Astrocyte of the cerebellum (primary cell): ENCODE data around the gene ADGRF5.

Source experiments
- DNase-seq: peaks from one replicate; pipeline ENCODE4 v3.0.0-alpha.2; 2011; ENCODE audit warnings: low read depth
- H3K4me3 ChIP-seq: 2 replicates; pipeline ENCODE4 v1.5.1; 2011; ENCODE audit warnings: mild to moderate bottlenecking, low read depth, low read length, moderate library complexity
- in situ Hi-C: cut with HindIII; loops from 2 replicates; pipeline ENCODE4 v1.10.0; 2017; ENCODE audit warnings: low sequenced_read_pairs
- TF ChIP-seq, protein P1 (sequence below): IDR thresholded peaks from 2 replicates; pipeline ENCODE4 v1.5.1; 2012; ENCODE audit warnings: low read length, low read depth, moderate library complexity, mild to moderate bottlenecking; ENCODE audit errors: missing control alignments

Gene ADGRF5

DNA sequence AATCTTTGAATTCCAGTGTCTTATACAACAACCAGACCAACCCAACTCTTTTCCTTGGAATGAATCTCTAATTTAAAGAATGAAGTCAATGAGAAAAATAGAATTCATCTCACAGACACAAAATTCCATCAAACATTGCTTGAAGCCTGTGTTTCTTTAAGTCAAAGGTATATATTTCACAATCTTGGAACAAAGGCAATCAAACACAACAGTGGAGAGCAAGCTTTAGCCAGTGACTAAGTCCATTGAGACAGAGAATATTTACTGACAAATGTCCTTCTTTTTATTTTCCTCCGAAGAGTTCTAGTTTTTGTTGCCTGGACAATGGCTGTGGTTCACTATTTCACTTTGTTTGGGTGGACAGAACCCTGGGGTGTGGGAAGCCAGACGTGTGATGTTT lies 92.8 kb downstream of the ADGRF5 start:
- in situ Hi-C loops: no loop called here
- H3K4me3 ChIP-seq: no peak overlapping the region
- no peak for DNase-seq
- TF ChIP-seq, protein P1, sequence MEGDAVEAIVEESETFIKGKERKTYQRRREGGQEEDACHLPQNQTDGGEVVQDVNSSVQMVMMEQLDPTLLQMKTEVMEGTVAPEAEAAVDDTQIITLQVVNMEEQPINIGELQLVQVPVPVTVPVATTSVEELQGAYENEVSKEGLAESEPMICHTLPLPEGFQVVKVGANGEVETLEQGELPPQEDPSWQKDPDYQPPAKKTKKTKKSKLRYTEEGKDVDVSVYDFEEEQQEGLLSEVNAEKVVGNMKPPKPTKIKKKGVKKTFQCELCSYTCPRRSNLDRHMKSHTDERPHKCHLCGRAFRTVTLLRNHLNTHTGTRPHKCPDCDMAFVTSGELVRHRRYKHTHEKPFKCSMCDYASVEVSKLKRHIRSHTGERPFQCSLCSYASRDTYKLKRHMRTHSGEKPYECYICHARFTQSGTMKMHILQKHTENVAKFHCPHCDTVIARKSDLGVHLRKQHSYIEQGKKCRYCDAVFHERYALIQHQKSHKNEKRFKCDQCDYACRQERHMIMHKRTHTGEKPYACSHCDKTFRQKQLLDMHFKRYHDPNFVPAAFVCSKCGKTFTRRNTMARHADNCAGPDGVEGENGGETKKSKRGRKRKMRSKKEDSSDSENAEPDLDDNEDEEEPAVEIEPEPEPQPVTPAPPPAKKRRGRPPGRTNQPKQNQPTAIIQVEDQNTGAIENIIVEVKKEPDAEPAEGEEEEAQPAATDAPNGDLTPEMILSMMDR: no peak

DNA sequence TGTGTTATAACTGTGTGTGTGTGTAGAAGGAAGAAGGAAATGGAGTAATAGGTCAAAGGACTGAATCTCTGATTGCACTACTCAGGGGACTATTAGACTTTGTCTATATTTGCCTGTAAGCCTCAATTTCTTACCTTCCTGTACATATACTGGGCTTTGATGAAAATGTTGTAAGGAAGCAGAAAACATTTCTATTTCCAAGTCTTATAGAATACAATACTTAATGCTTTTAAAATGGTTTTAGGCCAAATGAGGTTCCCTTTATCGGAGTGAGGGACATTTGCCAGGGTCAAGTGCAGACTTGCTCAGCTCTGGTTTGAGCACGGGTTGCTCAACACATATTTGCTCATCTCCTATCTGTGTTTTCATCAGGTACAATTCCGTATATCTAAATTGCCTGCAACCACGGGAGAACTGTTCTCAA lies 100.3 kb downstream of the ADGRF5 start:
- H3K4me3 ChIP-seq: no peak overlapping the region
- no peak for DNase-seq
- TF ChIP-seq, protein P1: no peak
- in situ Hi-C loops: no loop called here

DNA sequence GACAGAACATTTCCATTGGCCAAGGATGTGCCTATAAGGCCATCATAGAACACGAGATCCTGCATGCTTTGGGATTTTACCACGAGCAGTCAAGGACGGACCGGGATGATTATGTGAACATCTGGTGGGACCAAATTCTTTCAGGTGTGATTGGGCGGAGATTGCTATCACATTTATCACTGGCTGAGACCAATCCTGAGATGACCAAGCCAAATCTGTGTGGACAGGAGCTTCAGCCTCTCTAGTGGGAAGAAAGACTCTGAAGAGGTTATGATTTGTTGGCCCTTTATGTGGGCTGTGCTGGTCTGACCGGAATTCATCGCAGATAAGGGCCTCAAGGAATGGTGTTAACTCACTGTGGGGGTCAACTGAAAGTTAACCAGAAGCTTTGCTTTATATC lies 102.2 kb downstream of the ADGRF5 start:
- in situ Hi-C loops: no loop called here
- TF ChIP-seq, protein P1: no peak
- no peak overlapping the region for H3K4me3 ChIP-seq
- no peak for DNase-seq

DNA sequence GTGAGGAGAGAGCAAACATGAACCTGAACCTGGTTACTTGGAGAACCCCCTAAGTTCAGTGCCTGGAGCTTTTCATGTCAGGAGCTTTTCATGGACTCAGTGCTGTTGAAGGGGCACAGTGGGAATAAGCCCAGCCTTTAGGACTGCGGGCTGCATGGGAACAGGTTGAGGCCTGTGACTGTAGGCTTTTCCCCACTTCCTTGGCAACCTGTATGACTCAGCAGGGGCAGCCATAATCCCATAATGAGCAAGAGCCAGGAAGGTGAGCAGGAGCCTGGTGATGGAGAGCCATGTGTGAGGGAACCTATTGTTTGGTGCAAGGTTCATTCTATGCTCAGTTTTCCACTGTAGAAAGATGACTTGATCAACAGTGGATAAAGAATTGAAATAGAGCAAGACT lies 105.1 kb downstream of the ADGRF5 start:
- in situ Hi-C loops: no loop called here
- no peak overlapping the region for H3K4me3 ChIP-seq
- no peak for DNase-seq

DNA sequence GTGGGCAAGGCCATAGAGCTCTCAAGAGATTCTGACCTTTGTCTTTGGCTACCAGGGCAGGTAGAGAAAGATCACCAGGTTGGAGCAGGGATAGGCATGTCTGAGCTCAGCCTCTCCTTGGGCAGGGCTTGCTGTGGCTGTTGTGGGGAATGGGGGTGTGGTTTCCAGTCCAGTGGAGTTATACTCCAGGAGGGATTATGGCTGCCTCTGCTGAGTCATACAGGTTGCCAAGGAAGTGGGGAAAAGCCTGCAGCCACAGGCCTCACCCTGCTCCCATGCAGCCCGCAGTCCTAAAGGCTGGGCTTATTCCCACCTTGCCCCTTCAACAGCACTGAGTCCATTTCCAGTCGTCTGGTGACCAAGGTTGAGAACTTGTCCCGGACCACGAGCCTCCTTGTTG lies 106.6 kb downstream of the ADGRF5 start:
- TF ChIP-seq, protein P1: no peak
- H3K4me3 ChIP-seq: no peak overlapping the region
- DNase-seq: no peak
- in situ Hi-C loops: no loop called here

More for the DNA sequence above, 105.1 kb downstream of the ADGRF5 start:
- TF ChIP-seq, protein P1: no peak

DNA sequence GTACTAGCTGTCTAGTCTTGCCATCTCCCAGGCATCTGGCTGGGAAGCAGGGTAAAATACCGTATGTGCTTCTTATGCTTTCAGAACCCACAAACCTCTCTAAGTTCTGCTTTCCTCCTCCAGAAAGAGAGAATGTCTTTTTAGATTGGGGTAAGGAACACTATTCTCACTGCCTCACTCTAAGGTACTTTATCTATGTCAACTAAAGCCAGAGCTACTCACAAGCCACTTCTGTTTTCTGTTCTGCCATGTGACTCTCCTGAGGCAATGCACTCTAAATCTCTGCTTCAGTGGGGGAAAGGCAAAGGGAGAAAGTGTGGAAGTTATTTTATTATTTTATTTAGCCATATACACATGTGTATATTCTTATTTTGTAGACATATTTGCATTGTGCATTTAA lies 112.9 kb downstream of the ADGRF5 start:
- no peak for DNase-seq
- TF ChIP-seq, protein P1: no peak
- no peak overlapping the region for H3K4me3 ChIP-seq
- in situ Hi-C loops: no loop called here
